Breast epithelium (tissue), 4 donors: Measurements from ENCODE around the gene AKAP10. TPM values are rescaled to one million over a fixed set of nuclear protein-coding genes. Genes with fewer than 3 reads are reported as not detected.
"Not testable (repeated sequence)": the region's sequence is repeated elsewhere in the genome, so short reads cannot be mapped to it uniquely, and the experiment has no call there.

ENCODE experiments used
- DNase-seq, 2 donors: peaks; one replicate each; pipeline ENCODE4 v3.0.0-alpha.2; 2019; ENCODE audit warnings: low spot score in 2 of 2
- H3K27ac ChIP-seq, 2 donors: fragments of 200-600 bp; sonication (generic) in 1 of 2; one replicate each; pipeline ENCODE4 v1.5.1; 2016 to 2019; ENCODE audit warnings: mild to moderate bottlenecking in 1 of 2
- H3K27me3 ChIP-seq, 2 donors: fragments of 200-600 bp; sonication (generic) in 1 of 2; one replicate each; pipeline versions ENCODE4 v1.5.1 to v1.6.0; 2017 to 2019; ENCODE audit warnings: control low read depth in 1 of 2, mild to moderate bottlenecking in 1 of 2
- H3K36me3 ChIP-seq: fragments of 200-600 bp; one replicate; pipeline ENCODE4 v1.5.1; 2019
- H3K4me1 ChIP-seq, 2 donors: fragments of 200-600 bp; sonication (generic); one replicate each; pipeline ENCODE4 v1.5.1; 2016 to 2019; ENCODE audit warnings: control low read depth in 1 of 2
- H3K4me3 ChIP-seq, 3 donors: fragments of 200-600 bp; sonication (generic); 1 replicate in 2 of 3; 2 replicates in 1 of 3; pipeline ENCODE4 v1.5.1; 2016 to 2019; ENCODE audit warnings: mild to moderate bottlenecking in 3 of 3, moderate library complexity in 2 of 3
- H3K9me3 ChIP-seq, 2 donors: fragments of 200-600 bp; sonication (generic) in 1 of 2; one replicate each; pipeline ENCODE4 v1.5.1; 2016 to 2019; ENCODE audit warnings: control low read depth in 1 of 2
- CTCF ChIP-seq, 3 donors: fragments of 450-650 bp; IDR thresholded peaks; one replicate each; pipeline ENCODE4 v1.5.1; 2016 to 2017; ENCODE audit warnings: antibody characterized with exemption in 3 of 3, mild to moderate bottlenecking in 3 of 3, moderate library complexity in 3 of 3
- POLR2A ChIP-seq: fragments of 450-650 bp; IDR thresholded peaks from one replicate; pipeline ENCODE4 v1.6.1; 2016; ENCODE audit warnings: antibody characterized with exemption, mild to moderate bottlenecking, moderate library complexity
- POLR2AphosphoS5 ChIP-seq, 3 donors: sonication (generic); formaldehyde crosslinking; IDR thresholded peaks; one replicate each; pipeline ENCODE4 v1.6.1; 2017; ENCODE audit warnings: antibody characterized with exemption in 3 of 3
- intact Hi-C: fragments of 100-400 bp; cut with DNase I; formaldehyde crosslinking; loops from one replicate; pipeline ENCODE4 v1.15.1; 2023; ENCODE audit warnings: low total_unique reads
- total RNA-seq, 3 donors: library from RNA; depleted of rRNA; stranded (reverse); fragments of >200 nt; gene quantifications; one replicate each; pipeline ENCODE4 v1.1.0, GENCODE V29; 2016

The AKAP10 gene
- total RNA-seq, 3 donors from 2014 or later: 27.7 to 49.5 (median 34.1) TPM

DNA sequence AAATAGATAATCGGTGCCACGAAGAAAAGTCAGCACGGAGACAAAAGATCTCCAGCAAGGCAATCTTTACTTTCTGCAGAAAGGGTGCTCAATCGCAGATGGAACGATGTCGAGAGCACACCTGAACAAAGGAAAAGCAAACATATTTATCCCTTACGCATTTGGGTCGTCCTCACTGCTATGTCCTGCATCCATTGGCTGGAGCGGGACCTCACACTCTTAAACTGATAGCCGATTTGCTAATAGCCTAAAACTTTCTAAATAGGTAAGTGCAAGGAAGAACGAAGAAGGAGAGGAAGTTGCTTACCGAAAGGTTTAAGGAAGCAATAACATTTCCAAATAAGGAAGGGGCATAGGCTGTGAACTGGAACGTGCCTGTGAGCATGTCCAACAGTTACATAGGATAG lies 1.2 kb upstream of the AKAP10 start:
- Histone ChIP-seq H3K27me3 (no peaks in the 10 kb centered on the region), H3K36me3 (no peaks in the 10 kb centered on the region), H3K9me3 (no peaks in the 10 kb centered on the region), H3K4me1 (peaks cover 0 to 12% of the 10 kb centered on the region in 2 donors), H3K4me3 (peak overlapping the region in 2 of 3 donors; percentile 89 to 97), H3K27ac (peak overlapping the region in 1 of 2 donors; percentile 95)
- intact Hi-C loops: no loop called here
- DNase-seq: no peak
- TF ChIP-seq POLR2AphosphoS5 (IDR thresholded peaks at IDR 0.05) (no peak), CTCF (IDR thresholded peaks at IDR 0.05) (no peak), POLR2A (no peak)

DNA sequence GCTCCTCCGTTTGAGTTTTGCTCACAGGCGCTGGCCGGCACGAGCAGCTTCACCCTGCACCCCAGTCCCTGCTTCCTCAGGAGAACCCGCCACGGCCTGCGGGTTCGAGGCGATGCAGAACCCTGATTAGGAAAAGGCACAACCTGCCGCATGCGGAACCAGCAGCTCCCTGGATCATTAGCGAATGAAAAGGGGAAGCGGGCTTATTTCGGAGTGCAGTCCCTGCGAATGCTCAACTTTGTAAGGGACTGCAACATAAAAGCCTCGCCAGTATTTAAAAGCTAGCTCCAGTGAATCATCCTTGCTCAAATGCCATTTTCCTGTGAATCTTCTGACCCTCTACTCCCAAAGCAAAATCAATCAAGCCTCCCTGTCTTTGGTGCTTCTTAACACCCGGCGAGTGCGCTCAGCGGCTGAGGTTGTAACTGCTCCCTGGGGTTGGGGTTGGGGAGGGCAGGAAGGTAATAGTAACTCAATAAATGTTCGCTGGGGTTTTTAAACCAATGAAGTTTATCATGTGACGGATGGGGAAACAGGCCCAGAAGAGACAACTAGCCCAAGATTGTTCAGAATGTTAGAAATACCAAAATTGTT lies 678 bp upstream of the AKAP10 start:
- no peaks in the 10 kb centered on the region for H3K27me3 ChIP-seq
- peaks cover 0 to 12% of the 10 kb centered on the region in 2 donors for H3K4me1 ChIP-seq
- H3K4me3 ChIP-seq: peak overlapping the region; percentile 74 to 97 (median 89)
- intact Hi-C loops: no loop called here
- TF ChIP-seq CTCF (IDR thresholded peaks at IDR 0.05): no peak
- no peak for TF ChIP-seq POLR2AphosphoS5 (IDR thresholded peaks at IDR 0.05)
- no peak for TF ChIP-seq POLR2A
- H3K9me3 ChIP-seq: no peaks in the 10 kb centered on the region
- H3K36me3 ChIP-seq: no peaks in the 10 kb centered on the region
- no peak for DNase-seq
- H3K27ac ChIP-seq: peak overlapping the region; percentile 95

- Histone ChIP-seq H3K4me1 (peaks cover 0 to 12% of the 10 kb centered on the region in 2 donors), H3K9me3 (no peaks in the 10 kb centered on the region), H3K4me3 (no peak overlapping the region), H3K36me3 (no peaks in the 10 kb centered on the region), H3K27ac (no peak overlapping the region), H3K27me3 (no peaks in the 10 kb centered on the region)
- no peak for DNase-seq
- intact Hi-C loops: no loop called here
- TF ChIP-seq POLR2AphosphoS5 (IDR thresholded peaks at IDR 0.05): no peak
- TF ChIP-seq POLR2A: no peak
- no peak for TF ChIP-seq CTCF (IDR thresholded peaks at IDR 0.05)
These were observed 2.0 kb downstream of the AKAP10 start for GRCh38 chr17:19975601-19976000.

GRCh38 chr17:19973156-19973555 lies 4.5 kb downstream of the AKAP10 start:
- intact Hi-C loops: no loop called here
- H3K4me1 ChIP-seq: peaks cover 0 to 7% of the 10 kb centered on the region in 2 donors
- no peak overlapping the region for H3K27ac ChIP-seq
- no peaks in the 10 kb centered on the region for H3K27me3 ChIP-seq
- no peak for DNase-seq
- no peak overlapping the region for H3K4me3 ChIP-seq
- TF ChIP-seq POLR2AphosphoS5 (IDR thresholded peaks at IDR 0.05): no peak
- no peak for TF ChIP-seq CTCF (IDR thresholded peaks at IDR 0.05)
- no peak for TF ChIP-seq POLR2A
- H3K9me3 ChIP-seq: no peaks in the 10 kb centered on the region
- no peaks in the 10 kb centered on the region for H3K36me3 ChIP-seq

- H3K27ac ChIP-seq, H3K4me1 ChIP-seq, DNase-seq, H3K9me3 ChIP-seq, H3K27me3 ChIP-seq, H3K36me3 ChIP-seq, H3K4me3 ChIP-seq, intact Hi-C loops: not testable (repeated sequence)
These were observed 14.7 kb downstream of the AKAP10 start for GRCh38 chr17:19962954-19963353.
